KOPT-K1 (cell line): ENCODE measurements around the gene LLGL2.
"Not testable (repeated sequence)": the region's sequence is repeated elsewhere in the genome, so short reads cannot be mapped to it uniquely, and the experiment has no call there.

Source experiments
- H3K27ac ChIP-seq: fragments of 200-600 bp; sonication (generic); 2 replicates; pipeline ENCODE4 v1.5.1; 2016; ENCODE audit warnings: antibody characterized with exemption, mild to moderate bottlenecking, low read depth, low read length; ENCODE audit not compliant: poor library complexity, severe bottlenecking
- H3K36me3 ChIP-seq: fragments of 200-600 bp; sonication (generic); 2 replicates; pipeline ENCODE4 v1.5.1; 2017; ENCODE audit warnings: antibody characterized with exemption, mild to moderate bottlenecking, low read length, moderate library complexity; ENCODE audit not compliant: insufficient read depth
- H3K9me3 ChIP-seq: fragments of 200-600 bp; sonication (generic); 2 replicates; pipeline ENCODE4 v1.5.1; 2017; ENCODE audit warnings: antibody characterized with exemption, low read length, mild to moderate bottlenecking; ENCODE audit not compliant: insufficient read depth, poor library complexity, severe bottlenecking

The LLGL2 gene

DNA sequence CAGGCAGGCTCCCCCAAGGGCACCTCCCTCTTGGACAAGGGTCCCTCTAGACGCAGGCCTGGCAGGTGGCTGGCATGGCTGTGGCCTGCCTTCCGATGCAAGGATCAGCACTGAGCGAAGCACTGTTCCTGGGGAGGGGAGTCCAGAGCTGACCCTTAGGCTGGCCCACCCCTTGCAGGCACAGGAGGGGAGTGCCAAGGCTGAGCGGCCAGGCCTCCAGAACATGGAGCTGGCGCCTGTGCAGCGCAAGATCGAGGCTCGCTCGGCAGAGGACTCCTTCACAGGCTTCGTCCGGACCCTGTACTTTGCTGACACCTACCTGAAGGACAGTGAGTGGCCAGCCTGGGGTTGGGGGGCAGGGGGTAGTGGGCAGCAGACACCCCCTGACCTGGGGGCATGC, 45.3 kb downstream of the LLGL2 start:
- Histone ChIP-seq H3K9me3 (no peaks in the 10 kb centered on the region), H3K27ac (peak overlapping the region; percentile 43), H3K36me3 (no peaks in the 10 kb centered on the region)

GRCh38 chr17:75571197-75571884, 45.8 kb downstream of the LLGL2 start:
- H3K9me3 ChIP-seq, result no peaks in the 10 kb centered on the region
- H3K36me3 ChIP-seq, result no peaks in the 10 kb centered on the region
- H3K27ac ChIP-seq, result peak overlapping the region; percentile 43

- Histone ChIP-seq H3K27ac (peak overlapping the region; percentile 43), H3K36me3 (no peaks in the 10 kb centered on the region), H3K9me3 (no peaks in the 10 kb centered on the region)
Observed at GRCh38 chr17:75571885-75572215, 46.4 kb downstream of the LLGL2 start.

- no peak overlapping the region for H3K27ac ChIP-seq
- no peaks in the 10 kb centered on the region for H3K36me3 ChIP-seq
Observed at GRCh38 chr17:75572713-75573539, 47.4 kb downstream of the LLGL2 start.

DNA sequence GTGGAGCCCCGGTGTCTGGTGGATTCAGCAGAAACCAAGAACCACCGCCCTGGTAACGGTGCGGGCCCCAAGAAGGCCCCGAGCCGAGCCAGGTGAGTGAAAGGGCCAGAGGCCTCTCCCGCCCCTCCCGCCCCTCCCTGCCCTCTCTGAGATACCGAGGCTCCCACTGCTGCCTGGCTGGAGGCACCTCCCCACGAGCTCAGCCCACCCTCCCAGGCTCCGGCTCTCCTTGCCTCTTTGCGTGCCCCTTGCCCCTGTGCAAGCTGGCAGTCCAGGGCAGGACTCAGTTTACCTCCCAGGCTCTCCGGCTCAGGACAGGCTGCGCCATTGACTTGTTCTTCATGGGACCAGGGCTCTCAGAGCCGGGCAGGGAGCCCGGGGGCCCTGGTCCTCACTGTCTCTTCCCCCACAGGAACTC, 48.1 kb downstream of the LLGL2 start:
- no peaks in the 10 kb centered on the region for H3K9me3 ChIP-seq
- H3K36me3 ChIP-seq, result no peaks in the 10 kb centered on the region
- H3K27ac ChIP-seq, result no peak overlapping the region

More at GRCh38 chr17:75572713-75573539, 47.4 kb downstream of the LLGL2 start:
- no peaks in the 10 kb centered on the region for H3K9me3 ChIP-seq

DNA sequence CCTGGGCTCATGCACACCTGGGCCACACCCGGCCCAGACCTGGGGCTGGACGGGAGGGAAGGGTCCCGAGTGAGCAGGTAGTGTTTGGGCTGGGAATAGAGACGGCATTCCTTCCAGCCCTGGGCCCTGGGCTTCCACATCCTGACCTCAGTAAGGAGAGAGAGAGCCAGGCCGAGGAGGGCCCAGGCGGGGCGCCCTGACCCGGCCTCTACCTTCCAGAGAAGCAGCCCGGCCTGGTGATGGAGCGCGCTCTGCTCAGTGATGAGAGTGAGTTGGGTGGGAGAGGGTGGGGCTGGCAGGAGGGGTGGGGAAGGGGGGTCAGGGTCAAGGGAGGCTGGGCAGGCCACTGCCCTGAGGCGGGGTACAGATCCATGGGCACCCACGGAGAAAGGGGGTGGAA, 48.5 kb downstream of the LLGL2 start:
- Histone ChIP-seq H3K9me3 (no peaks in the 10 kb centered on the region), H3K36me3 (no peaks in the 10 kb centered on the region), H3K27ac (no peak overlapping the region)

DNA sequence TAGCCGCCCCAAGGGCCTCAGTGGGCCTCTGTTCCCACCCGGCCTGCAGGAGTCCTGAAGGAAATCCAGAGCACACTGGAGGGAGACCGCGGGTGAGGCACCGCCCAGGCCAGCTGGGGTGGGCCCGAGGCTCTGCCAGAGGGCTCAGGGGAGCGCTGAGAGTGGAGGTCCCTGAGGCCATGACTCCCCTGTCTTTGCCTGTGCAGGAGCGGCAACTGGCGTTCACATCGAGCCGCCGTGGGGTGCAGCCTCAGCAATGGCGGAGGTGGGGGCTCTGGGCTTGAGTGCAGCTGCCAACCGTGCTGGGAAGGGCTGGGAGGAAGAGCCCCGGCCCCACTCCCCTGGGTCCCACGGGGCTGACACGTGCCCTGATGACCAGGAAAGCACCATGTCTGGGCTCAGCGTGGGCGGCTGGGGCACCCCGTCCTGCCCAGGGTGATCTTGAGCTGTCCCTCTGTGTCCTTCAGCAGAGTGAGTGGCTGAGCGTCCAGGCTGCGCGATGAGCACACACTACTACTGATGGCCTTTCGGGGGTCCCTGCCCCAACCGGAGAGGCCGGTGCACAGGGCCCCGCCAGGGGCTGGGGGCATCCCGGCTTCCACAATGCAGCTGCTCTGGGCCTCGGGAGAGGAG, 49.0 kb downstream of the LLGL2 start:
- no peaks in the 10 kb centered on the region for H3K36me3 ChIP-seq
- no peaks in the 10 kb centered on the region for H3K9me3 ChIP-seq
- no peak overlapping the region for H3K27ac ChIP-seq

GRCh38 chr17:75575197-75575596, 49.7 kb downstream of the LLGL2 start:
- no peak overlapping the region for H3K27ac ChIP-seq
- no peaks in the 10 kb centered on the region for H3K36me3 ChIP-seq
- H3K9me3 ChIP-seq, result no peaks in the 10 kb centered on the region

DNA sequence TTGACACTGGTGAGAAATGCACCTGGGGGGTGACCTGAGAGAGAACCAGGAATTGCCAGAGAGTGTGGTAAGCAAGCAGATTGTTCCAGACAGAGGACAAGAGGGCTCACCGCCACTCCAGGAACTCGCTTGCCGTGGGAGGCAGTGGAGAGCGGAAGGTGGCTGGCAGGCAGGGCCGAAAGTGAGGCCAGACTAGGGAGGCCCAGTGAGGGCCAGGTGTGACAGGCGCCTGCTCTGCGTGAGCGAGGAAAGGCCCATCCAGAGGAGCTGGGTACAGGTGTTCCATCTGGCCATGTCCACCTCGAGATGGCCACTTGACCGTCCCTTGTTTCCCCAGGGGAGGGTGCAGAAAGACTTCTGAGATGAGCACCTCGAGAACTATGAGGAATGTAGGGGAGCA, 50.2 kb downstream of the LLGL2 start:
- H3K36me3 ChIP-seq, result no peaks in the 10 kb centered on the region
- no peak overlapping the region for H3K27ac ChIP-seq
- H3K9me3 ChIP-seq, result peaks cover under 1% of the 10 kb centered on the region

GRCh38 chr17:75576661-75577060, 51.2 kb downstream of the LLGL2 start:
- peaks cover 8% of the 10 kb centered on the region for H3K9me3 ChIP-seq
- no peaks in the 10 kb centered on the region for H3K36me3 ChIP-seq
- no peak overlapping the region for H3K27ac ChIP-seq

- not testable (repeated sequence) for H3K9me3 ChIP-seq, H3K27ac ChIP-seq, H3K36me3 ChIP-seq
Observed at GRCh38 chr17:75581121-75581725, 55.7 kb downstream of the LLGL2 start.

DNA sequence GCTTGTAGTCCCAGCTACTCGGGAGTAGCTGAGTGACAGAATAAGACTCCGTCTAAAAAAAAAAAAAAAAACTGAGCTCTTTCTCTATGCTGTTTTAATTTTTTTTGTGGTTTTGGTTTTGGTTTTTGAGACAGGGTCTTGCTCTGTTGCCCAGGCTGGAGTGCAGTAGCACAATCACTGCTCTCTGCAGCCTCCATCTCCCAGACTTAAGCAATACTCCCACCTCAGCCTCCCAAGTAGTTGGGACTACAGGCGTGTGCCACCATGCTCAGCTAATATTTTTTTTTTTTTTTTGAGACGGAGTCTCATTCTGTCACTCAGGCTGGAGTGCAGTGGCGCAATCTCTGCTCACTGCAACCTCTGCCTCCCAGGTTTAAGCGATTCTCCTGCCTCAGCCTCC, 57.7 kb downstream of the LLGL2 start:
- H3K9me3 ChIP-seq, H3K36me3 ChIP-seq, H3K27ac ChIP-seq: not testable (repeated sequence)

GRCh38 chr17:75584849-75585175, 59.3 kb downstream of the LLGL2 start:
- Histone ChIP-seq H3K36me3 (no peaks in the 10 kb centered on the region), H3K27ac (no peak overlapping the region), H3K9me3 (peaks cover 8% of the 10 kb centered on the region)

DNA sequence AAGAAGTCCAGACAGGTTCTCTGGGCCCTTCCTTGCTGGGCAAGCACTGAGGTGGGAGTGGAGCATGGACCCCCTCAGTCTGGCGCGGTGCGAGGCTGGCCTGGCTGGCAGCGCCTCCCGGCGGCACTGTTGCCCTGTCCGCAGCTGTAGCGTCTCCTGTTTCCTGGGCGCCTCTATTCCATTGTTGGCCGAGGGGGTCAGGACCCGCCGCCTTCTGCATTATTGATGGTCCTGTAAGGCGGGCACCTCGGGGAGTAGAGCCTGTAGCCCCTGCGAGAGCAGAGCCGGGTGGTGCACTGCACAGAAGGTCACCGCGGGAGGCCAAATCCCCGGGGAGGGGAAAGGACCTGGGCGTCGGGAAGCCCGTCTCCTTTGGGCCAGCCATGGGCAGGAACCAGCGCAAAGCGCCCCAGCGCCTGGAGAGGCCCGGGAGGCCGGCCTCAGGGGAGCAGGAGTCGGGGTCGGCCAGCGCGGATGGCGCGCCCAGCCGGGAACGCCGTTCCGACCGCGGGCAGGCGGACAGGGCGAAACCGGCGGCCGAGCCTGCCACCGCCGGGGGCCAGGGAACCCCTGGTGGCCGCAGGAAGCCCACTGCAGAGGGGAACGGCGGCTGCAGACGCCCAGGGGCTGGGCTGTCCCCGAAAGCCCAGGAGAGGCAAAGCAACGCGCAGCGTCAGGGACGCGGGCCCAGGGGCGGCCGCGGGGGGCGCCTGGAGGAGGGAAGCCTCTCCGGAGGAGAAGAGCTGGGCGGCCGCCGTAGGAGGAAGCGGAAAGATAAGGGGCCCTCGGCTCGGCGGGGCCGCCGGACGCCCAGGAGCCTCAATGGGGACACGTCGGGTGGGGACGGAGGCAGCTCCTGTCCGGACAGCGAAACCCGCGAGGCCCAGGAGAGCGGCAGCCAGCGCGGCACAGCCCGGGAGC, 62.4 kb downstream of the LLGL2 start, which contains the start of gene MYO15B:
Gene MYO15B, plus strand, starts transcription at position 126 of the 921 bp plus-strand sequence. Its CDS starts 258 bp downstream, at position 384.
- Histone ChIP-seq H3K27ac (no peak within 1 kb of the TSS), H3K9me3 (no peaks in the 10 kb centered on the region), H3K36me3 (no peaks in the 10 kb centered on the region)
